ENCODE measurements around the gene S100A5. TPM values are rescaled to one million over a fixed set of nuclear protein-coding genes. Genes with fewer than 3 reads are reported as not detected.

S100A5 gene
- total and polyA plus RNA-seq, 11 donors: not detected

GRCh38 chr1:153534226-153534924, 6.4 kb downstream of the S100A5 start:
- ATAC-seq (no peak), DNase-seq (no peak)
- Histone ChIP-seq H3K4me1 (peaks cover 0 to 58% (median 28%) of the 10 kb centered on the region in 12 donors), H3K27me3 (no peaks in the 10 kb centered on the region), H3K27ac (peak overlapping the region in 11 of 12 donors; percentile 89 to 100 (median 98)), H3K36me3 (peaks cover 0 to 7% (median 0%) of the 10 kb centered on the region in 9 donors), H3K4me3 (peak overlapping the region; percentile 61 to 97 (median 85)), H3K9me3 (no peaks in the 10 kb centered on the region)
- TF ChIP-seq POLR2A (IDR thresholded peaks at IDR 0.05) (no peak), CTCF (IDR thresholded peaks at IDR 0.05) (no peak)
- WGBS, 4 donors: 82 to 90% (median 87%) methylated on average over 7 of the region's 7 CpGs
- intact Hi-C loops (cut with DNase I): loop anchor here in 5 of 10 donors (2.0 to 10.0 kb wide), 6 partner anchors 32 to 450 kb away; partner anchors contain the start of genes CHTOP (in 1 of the 5), RAB13 (in 1 of the 5), S100A14 (in 1 of the 5) and S100A16 (in 1 of the 5)

- 57 to 72% (median 64%) methylated on average over 12 to 13 of the region's 13 CpGs for WGBS, 4 donors
- peaks cover 0 to 7% (median 0%) of the 10 kb centered on the region in 9 donors for H3K36me3 ChIP-seq
- H3K4me3 ChIP-seq: peak overlapping the region in 10 of 12 donors; percentile 14 to 97 (median 90)
- peak overlapping the region in 11 of 12 donors; percentile 17 to 100 (median 98) for H3K27ac ChIP-seq
- no peaks in the 10 kb centered on the region for H3K9me3 ChIP-seq
- no peaks in the 10 kb centered on the region for H3K27me3 ChIP-seq
- peak; percentile 2 to 52 (median 24) for ATAC-seq
- intact Hi-C loops (cut with DNase I): loop anchor here in 9 of 10 donors (1.0 to 10.0 kb wide), 8 partner anchors 33 to 451 kb away; partner anchors contain the start of genes CHTOP (in 1 of the 9), RAB13 (in 1 of the 9), S100A14 (in 1 of the 9) and S100A16 (in 1 of the 9)
- DNase-seq: peak in 3 of 5 donors; percentile 46 to 75 (median 67)
- TF ChIP-seq CTCF (IDR thresholded peaks at IDR 0.05) (no peak), POLR2A (IDR thresholded peaks at IDR 0.05) (no peak)
- peaks cover 0 to 58% (median 28%) of the 10 kb centered on the region in 12 donors for H3K4me1 ChIP-seq
These were observed 7.0 kb downstream of the S100A5 start for GRCh38 chr1:153533689-153534201.

- ATAC-seq: peak; percentile 35 to 70 (median 52)
- Histone ChIP-seq H3K27ac (peak overlapping the region in 11 of 12 donors; percentile 3 to 100 (median 98)), H3K36me3 (peaks cover 0 to 7% (median 0%) of the 10 kb centered on the region in 9 donors), H3K9me3 (no peaks in the 10 kb centered on the region), H3K27me3 (no peaks in the 10 kb centered on the region), H3K4me3 (peak overlapping the region in 10 of 12 donors; percentile 14 to 97 (median 90)), H3K4me1 (peaks cover 0 to 54% (median 28%) of the 10 kb centered on the region in 12 donors)
- peak; percentile 63 to 89 (median 80) for TF ChIP-seq CTCF (IDR thresholded peaks at IDR 0.05)
- TF ChIP-seq POLR2A (IDR thresholded peaks at IDR 0.05): no peak
- DNase-seq: peak; percentile 83 to 91 (median 84)
- WGBS, 4 donors: 36 to 43% (median 37%) methylated on average over 34 of the region's 34 CpGs
- intact Hi-C loops (cut with DNase I): loop anchor here in 7 of 10 donors (1.0 to 10.0 kb wide), 7 partner anchors 34 to 452 kb away; partner anchors contain the start of genes CHTOP (in 1 of the 7), RAB13 (in 1 of the 7), S100A14 (in 1 of the 7) and S100A16 (in 1 of the 7)
These were observed 7.8 kb downstream of the S100A5 start for GRCh38 chr1:153532769-153533599.

Measured in heart left ventricle (tissue), 16 donors.